SU-DHL-6 (cell line): Measurements from ENCODE around the gene TSKU.

Source experiments
- EZH2phosphoT487 ChIP-seq: fragments of 200-600 bp; sonication (generic), shearing (Covaris generic); conservative IDR thresholded peaks from 2 replicates; pipeline ENCODE4 v1.6.1; 2018; ENCODE audit warnings: mild to moderate bottlenecking, antibody characterized with exemption, low read length, moderate library complexity, mixed read lengths
- TF ChIP-seq, protein P1 (sequence below): fragments of 200-600 bp; sonication (generic); IDR thresholded peaks from one replicate; pipeline ENCODE4 v1.5.1; 2017; ENCODE audit warnings: antibody characterized with exemption, mild to moderate bottlenecking, low read length, moderate library complexity; ENCODE audit not compliant: insufficient read depth, poor library complexity, severe bottlenecking

DNA sequence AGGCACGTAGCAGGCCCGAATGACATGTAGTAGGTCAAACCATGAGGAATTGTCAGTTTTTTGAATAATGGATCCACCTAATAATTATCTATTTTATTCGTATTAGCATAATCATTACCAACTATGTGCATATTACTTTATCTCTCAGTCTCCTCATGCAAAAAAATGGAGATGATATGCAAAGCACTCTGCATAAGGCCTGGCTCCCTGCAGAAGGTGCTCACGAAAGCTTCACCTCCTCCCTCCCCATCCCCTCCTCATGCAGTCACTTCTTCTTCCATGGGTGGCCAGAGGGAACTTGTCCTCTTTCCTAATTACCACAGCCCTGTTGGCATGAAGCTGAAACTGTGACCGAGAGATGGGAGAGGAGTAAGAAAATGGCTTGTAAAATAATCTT, 20.8 kb upstream of the TSKU start:
- TF ChIP-seq, protein P1, sequence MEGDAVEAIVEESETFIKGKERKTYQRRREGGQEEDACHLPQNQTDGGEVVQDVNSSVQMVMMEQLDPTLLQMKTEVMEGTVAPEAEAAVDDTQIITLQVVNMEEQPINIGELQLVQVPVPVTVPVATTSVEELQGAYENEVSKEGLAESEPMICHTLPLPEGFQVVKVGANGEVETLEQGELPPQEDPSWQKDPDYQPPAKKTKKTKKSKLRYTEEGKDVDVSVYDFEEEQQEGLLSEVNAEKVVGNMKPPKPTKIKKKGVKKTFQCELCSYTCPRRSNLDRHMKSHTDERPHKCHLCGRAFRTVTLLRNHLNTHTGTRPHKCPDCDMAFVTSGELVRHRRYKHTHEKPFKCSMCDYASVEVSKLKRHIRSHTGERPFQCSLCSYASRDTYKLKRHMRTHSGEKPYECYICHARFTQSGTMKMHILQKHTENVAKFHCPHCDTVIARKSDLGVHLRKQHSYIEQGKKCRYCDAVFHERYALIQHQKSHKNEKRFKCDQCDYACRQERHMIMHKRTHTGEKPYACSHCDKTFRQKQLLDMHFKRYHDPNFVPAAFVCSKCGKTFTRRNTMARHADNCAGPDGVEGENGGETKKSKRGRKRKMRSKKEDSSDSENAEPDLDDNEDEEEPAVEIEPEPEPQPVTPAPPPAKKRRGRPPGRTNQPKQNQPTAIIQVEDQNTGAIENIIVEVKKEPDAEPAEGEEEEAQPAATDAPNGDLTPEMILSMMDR = no peak
- no peak for TF ChIP-seq EZH2phosphoT487
